Peyer's patch (tissue), 4 donors: ENCODE results near the gene HUS1B.
A peak's percentile ranks its signal among the peaks of the same experiment; 100 is the strongest.

Source experiments
- CTCF ChIP-seq, 6 experiments: fragments of 450-650 bp in 4 of 6; fragments of 200-600 bp in 2 of 6; sonication (generic) in 1 of 6; IDR thresholded peaks; one replicate each; pipeline ENCODE4 v1.5.1; 2017 to 2019; ENCODE audit warnings: antibody characterized with exemption in 6 of 6, mild to moderate bottlenecking in 3 of 6, moderate library complexity in 1 of 6
- POLR2A ChIP-seq, 2 donors: fragments of 450-650 bp; IDR thresholded peaks; one replicate each; pipeline ENCODE4 v1.5.1; 2017; ENCODE audit warnings: antibody characterized with exemption in 2 of 2, mild to moderate bottlenecking in 2 of 2, moderate library complexity in 2 of 2

DNA sequence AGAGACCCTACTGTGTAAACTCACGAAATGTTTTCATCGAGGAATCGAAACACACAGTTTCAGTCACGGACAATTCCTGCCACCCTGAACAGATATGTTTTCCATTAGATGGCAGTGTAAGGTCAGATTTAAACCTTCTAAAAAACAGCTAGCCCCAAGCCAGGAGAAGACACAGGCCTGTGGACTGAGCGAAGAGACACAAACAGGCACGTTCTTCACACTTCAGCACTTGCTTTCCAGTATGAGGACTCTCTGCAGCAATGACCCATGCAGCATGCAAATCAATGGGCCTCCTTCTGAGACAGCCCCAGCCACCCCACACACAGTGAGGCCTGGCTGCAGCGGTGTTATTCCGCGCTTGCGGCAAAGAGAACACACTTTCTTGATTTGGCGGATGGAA is 31.9 kb downstream of the HUS1B start:
- TF ChIP-seq CTCF (IDR thresholded peaks at IDR 0.05) = peak in 2 of 6 experiments; percentile 18 to 29
- no peak for TF ChIP-seq POLR2A (IDR thresholded peaks at IDR 0.05)
